ENCODE data around the gene SLFN12L. TPM values are rescaled to one million over a fixed set of nuclear protein-coding genes. Genes with fewer than 3 reads are reported as not detected.
"Not testable (repeated sequence)": the region's sequence is repeated elsewhere in the genome, so short reads cannot be mapped to it uniquely, and the experiment has no call there.

SLFN12L gene
- total RNA-seq, 1 experiment from 2014 or later: not detected

- no peaks in the 10 kb centered on the region for H3K36me3 ChIP-seq (ENCODE audit: insufficient read depth, low read length)
- no peak overlapping the region for H3K4me3 ChIP-seq (ENCODE audit: low read length)
- H3K27ac ChIP-seq (ENCODE audit: low read length): no peak overlapping the region
- DNase-seq: no peak
- H3K79me2 ChIP-seq (ENCODE audit: low read length): no peaks in the 10 kb centered on the region
- no peaks in the 10 kb centered on the region for H3K9me3 ChIP-seq (ENCODE audit: low read length)
- H3K4me1 ChIP-seq (ENCODE audit: low read length): no peaks in the 10 kb centered on the region
- no peak overlapping the region for H3K4me2 ChIP-seq (ENCODE audit: low read depth, low read length, poor library complexity, severe bottlenecking)
- H3K27me3 ChIP-seq (ENCODE audit: low read length): no peaks in the 10 kb centered on the region
- no peaks in the 10 kb centered on the region for H4K20me1 ChIP-seq (ENCODE audit: insufficient read depth, low read depth, low read length)
- H3K9me2 ChIP-seq (replicated peaks; ENCODE audit: insufficient read depth, low read length): no peaks in the 10 kb centered on the region
- no peak overlapping the region for H2AFZ ChIP-seq (ENCODE audit: low read length)
- no peak overlapping the region for H3K9ac ChIP-seq (ENCODE audit: low read length)
Measured at GRCh38 chr17:35523296-35523695, 14.2 kb downstream of the SLFN12L start.

GRCh38 chr17:35521654-35522256 lies 15.7 kb downstream of the SLFN12L start:
- H3K36me3 ChIP-seq (ENCODE audit: insufficient read depth, low read length); H3K27ac ChIP-seq (ENCODE audit: low read length); H3K27me3 ChIP-seq (ENCODE audit: low read length); H4K20me1 ChIP-seq (ENCODE audit: insufficient read depth, low read depth, low read length); H3K9me3 ChIP-seq (ENCODE audit: low read length); H3K4me3 ChIP-seq (ENCODE audit: low read length); H3K9me2 ChIP-seq (replicated peaks; ENCODE audit: insufficient read depth, low read length); H2AFZ ChIP-seq (ENCODE audit: low read length); H3K79me2 ChIP-seq (ENCODE audit: low read length); H3K4me2 ChIP-seq (ENCODE audit: low read depth, low read length, poor library complexity, severe bottlenecking); DNase-seq; H3K4me1 ChIP-seq (ENCODE audit: low read length); H3K9ac ChIP-seq (ENCODE audit: low read length): not testable (repeated sequence)

GRCh38 chr17:35521150-35521549 lies 16.3 kb downstream of the SLFN12L start:
- H3K9me2 ChIP-seq (replicated peaks; ENCODE audit: insufficient read depth, low read length): no peaks in the 10 kb centered on the region
- no peak overlapping the region for H3K4me2 ChIP-seq (ENCODE audit: low read depth, low read length, poor library complexity, severe bottlenecking)
- no peaks in the 10 kb centered on the region for H3K36me3 ChIP-seq (ENCODE audit: insufficient read depth, low read length)
- no peaks in the 10 kb centered on the region for H4K20me1 ChIP-seq (ENCODE audit: insufficient read depth, low read depth, low read length)
- no peak overlapping the region for H2AFZ ChIP-seq (ENCODE audit: low read length)
- H3K27me3 ChIP-seq (ENCODE audit: low read length): no peaks in the 10 kb centered on the region
- DNase-seq: no peak
- H3K4me1 ChIP-seq (ENCODE audit: low read length): no peaks in the 10 kb centered on the region
- H3K27ac ChIP-seq (ENCODE audit: low read length): no peak overlapping the region
- no peaks in the 10 kb centered on the region for H3K9me3 ChIP-seq (ENCODE audit: low read length)
- H3K79me2 ChIP-seq (ENCODE audit: low read length): no peaks in the 10 kb centered on the region
- no peak overlapping the region for H3K9ac ChIP-seq (ENCODE audit: low read length)
- H3K4me3 ChIP-seq (ENCODE audit: low read length): no peak overlapping the region

GRCh38 chr17:35519906-35520442 lies 17.5 kb downstream of the SLFN12L start:
- no peak overlapping the region for H3K4me2 ChIP-seq (ENCODE audit: low read depth, low read length, poor library complexity, severe bottlenecking)
- no peak overlapping the region for H3K4me3 ChIP-seq (ENCODE audit: low read length)
- no peak overlapping the region for H3K27ac ChIP-seq (ENCODE audit: low read length)
- DNase-seq: no peak
- no peaks in the 10 kb centered on the region for H3K79me2 ChIP-seq (ENCODE audit: low read length)
- no peaks in the 10 kb centered on the region for H3K9me2 ChIP-seq (replicated peaks; ENCODE audit: insufficient read depth, low read length)
- H2AFZ ChIP-seq (ENCODE audit: low read length): no peak overlapping the region
- no peaks in the 10 kb centered on the region for H3K36me3 ChIP-seq (ENCODE audit: insufficient read depth, low read length)
- no peaks in the 10 kb centered on the region for H3K4me1 ChIP-seq (ENCODE audit: low read length)
- H3K9me3 ChIP-seq (ENCODE audit: low read length): no peaks in the 10 kb centered on the region
- H3K27me3 ChIP-seq (ENCODE audit: low read length): no peaks in the 10 kb centered on the region
- H4K20me1 ChIP-seq (ENCODE audit: insufficient read depth, low read depth, low read length): no peaks in the 10 kb centered on the region
- no peak overlapping the region for H3K9ac ChIP-seq (ENCODE audit: low read length)

GRCh38 chr17:35519439-35519838 lies 18.0 kb downstream of the SLFN12L start:
- DNase-seq: no peak
- Histone ChIP-seq H3K36me3 (ENCODE audit: insufficient read depth, low read length) (no peaks in the 10 kb centered on the region), H3K4me1 (ENCODE audit: low read length) (no peaks in the 10 kb centered on the region), H4K20me1 (ENCODE audit: insufficient read depth, low read depth, low read length) (no peaks in the 10 kb centered on the region), H3K9me2 (replicated peaks; ENCODE audit: insufficient read depth, low read length) (no peaks in the 10 kb centered on the region), H3K27ac (ENCODE audit: low read length) (no peak overlapping the region), H2AFZ (ENCODE audit: low read length) (no peak overlapping the region), H3K79me2 (ENCODE audit: low read length) (no peaks in the 10 kb centered on the region), H3K4me3 (ENCODE audit: low read length) (no peak overlapping the region), H3K27me3 (ENCODE audit: low read length) (no peaks in the 10 kb centered on the region), H3K9ac (ENCODE audit: low read length) (no peak overlapping the region), H3K9me3 (ENCODE audit: low read length) (no peaks in the 10 kb centered on the region), H3K4me2 (ENCODE audit: low read depth, low read length, poor library complexity, severe bottlenecking) (no peak overlapping the region)

- not testable (repeated sequence) for H3K4me3 ChIP-seq (ENCODE audit: low read length); H3K9me3 ChIP-seq (ENCODE audit: low read length); H3K9ac ChIP-seq (ENCODE audit: low read length); H3K79me2 ChIP-seq (ENCODE audit: low read length); H3K27ac ChIP-seq (ENCODE audit: low read length); H3K9me2 ChIP-seq (replicated peaks; ENCODE audit: insufficient read depth, low read length); H3K27me3 ChIP-seq (ENCODE audit: low read length); H3K36me3 ChIP-seq (ENCODE audit: insufficient read depth, low read length); H3K4me2 ChIP-seq (ENCODE audit: low read depth, low read length, poor library complexity, severe bottlenecking); H4K20me1 ChIP-seq (ENCODE audit: insufficient read depth, low read depth, low read length); DNase-seq; H3K4me1 ChIP-seq (ENCODE audit: low read length); H2AFZ ChIP-seq (ENCODE audit: low read length)
Measured at GRCh38 chr17:35518431-35518830, 19.0 kb downstream of the SLFN12L start.

GRCh38 chr17:35515027-35515426 lies 22.5 kb downstream of the SLFN12L start:
- Histone ChIP-seq H3K79me2 (ENCODE audit: low read length) (no peaks in the 10 kb centered on the region), H2AFZ (ENCODE audit: low read length) (no peak overlapping the region), H4K20me1 (ENCODE audit: insufficient read depth, low read depth, low read length) (no peaks in the 10 kb centered on the region), H3K27me3 (ENCODE audit: low read length) (no peaks in the 10 kb centered on the region), H3K4me2 (ENCODE audit: low read depth, low read length, poor library complexity, severe bottlenecking) (no peak overlapping the region), H3K4me1 (ENCODE audit: low read length) (no peaks in the 10 kb centered on the region), H3K9me2 (replicated peaks; ENCODE audit: insufficient read depth, low read length) (no peaks in the 10 kb centered on the region), H3K4me3 (ENCODE audit: low read length) (no peak overlapping the region), H3K36me3 (ENCODE audit: insufficient read depth, low read length) (no peaks in the 10 kb centered on the region), H3K9me3 (ENCODE audit: low read length) (no peaks in the 10 kb centered on the region), H3K9ac (ENCODE audit: low read length) (no peak overlapping the region), H3K27ac (ENCODE audit: low read length) (no peak overlapping the region)
- no peak for DNase-seq

- Histone ChIP-seq H3K4me1 (ENCODE audit: low read length) (no peaks in the 10 kb centered on the region), H3K4me3 (ENCODE audit: low read length) (no peak overlapping the region), H3K9ac (ENCODE audit: low read length) (no peak overlapping the region), H3K27ac (ENCODE audit: low read length) (no peak overlapping the region), H3K36me3 (ENCODE audit: insufficient read depth, low read length) (no peaks in the 10 kb centered on the region), H3K4me2 (ENCODE audit: low read depth, low read length, poor library complexity, severe bottlenecking) (no peak overlapping the region), H3K9me3 (ENCODE audit: low read length) (no peaks in the 10 kb centered on the region), H2AFZ (ENCODE audit: low read length) (no peak overlapping the region), H3K9me2 (replicated peaks; ENCODE audit: insufficient read depth, low read length) (no peaks in the 10 kb centered on the region), H3K27me3 (ENCODE audit: low read length) (no peaks in the 10 kb centered on the region), H3K79me2 (ENCODE audit: low read length) (no peaks in the 10 kb centered on the region), H4K20me1 (ENCODE audit: insufficient read depth, low read depth, low read length) (no peaks in the 10 kb centered on the region)
- no peak for DNase-seq
Measured at GRCh38 chr17:35514564-35514963, 22.9 kb downstream of the SLFN12L start.
